ENCODE measurements around the gene NKX1-1.
A peak's percentile ranks its signal among the peaks of the same experiment; 100 is the strongest.

NKX1-1 gene

GRCh38 chr4:1413687-1414479 lies 7.6 kb upstream of the NKX1-1 start:
- TF ChIP-seq TAF1 (IDR thresholded peaks at IDR 0.05; ENCODE audit: borderline replicate concordance, insufficient read depth, low read length) (no peak), SIN3A (IDR thresholded peaks at IDR 0.05; ENCODE audit: borderline replicate concordance, insufficient read depth, low read length) (no peak), POLR2AphosphoS5 (IDR thresholded peaks at IDR 0.05; ENCODE audit: low read depth, low read length) (no peak), REST (IDR thresholded peaks at IDR 0.05; ENCODE audit: insufficient read depth in 1 of 2, low read depth in 2 of 2, low read length in 2 of 2) (no peak), FOXP2 (optimal IDR thresholded peaks at IDR 0.05; ENCODE audit: borderline replicate concordance, extremely low read depth, extremely low read length, insufficient read depth) (no peak)

- TF ChIP-seq SIN3A (IDR thresholded peaks at IDR 0.05; ENCODE audit: borderline replicate concordance, insufficient read depth, low read length), result no peak
- TF ChIP-seq TAF1 (IDR thresholded peaks at IDR 0.05; ENCODE audit: borderline replicate concordance, insufficient read depth, low read length), result no peak
- TF ChIP-seq POLR2AphosphoS5 (IDR thresholded peaks at IDR 0.05; ENCODE audit: low read depth, low read length), result no peak
- no peak for TF ChIP-seq REST (IDR thresholded peaks at IDR 0.05; ENCODE audit: insufficient read depth in 1 of 2, low read depth in 2 of 2, low read length in 2 of 2)
- no peak for TF ChIP-seq FOXP2 (optimal IDR thresholded peaks at IDR 0.05; ENCODE audit: borderline replicate concordance, extremely low read depth, extremely low read length, insufficient read depth)
Measured at GRCh38 chr4:1413204-1413663, 7.0 kb upstream of the NKX1-1 start.

GRCh38 chr4:1412376-1413203 lies 6.3 kb upstream of the NKX1-1 start:
- no peak for TF ChIP-seq FOXP2 (optimal IDR thresholded peaks at IDR 0.05; ENCODE audit: borderline replicate concordance, extremely low read depth, extremely low read length, insufficient read depth)
- TF ChIP-seq SIN3A (IDR thresholded peaks at IDR 0.05; ENCODE audit: borderline replicate concordance, insufficient read depth, low read length), result no peak
- no peak for TF ChIP-seq TAF1 (IDR thresholded peaks at IDR 0.05; ENCODE audit: borderline replicate concordance, insufficient read depth, low read length)
- no peak for TF ChIP-seq POLR2AphosphoS5 (IDR thresholded peaks at IDR 0.05; ENCODE audit: low read depth, low read length)
- TF ChIP-seq REST (IDR thresholded peaks at IDR 0.05; ENCODE audit: insufficient read depth in 1 of 2, low read depth in 2 of 2, low read length in 2 of 2), result no peak

- TF ChIP-seq FOXP2 (optimal IDR thresholded peaks at IDR 0.05; ENCODE audit: borderline replicate concordance, extremely low read depth, extremely low read length, insufficient read depth) (no peak), REST (IDR thresholded peaks at IDR 0.05; ENCODE audit: insufficient read depth in 1 of 2, low read depth in 2 of 2, low read length in 2 of 2) (peak in 1 of 2 experiments; percentile 2; a peak in 1 of 4 replicates), POLR2AphosphoS5 (IDR thresholded peaks at IDR 0.05; ENCODE audit: low read depth, low read length) (no peak), TAF1 (IDR thresholded peaks at IDR 0.05; ENCODE audit: borderline replicate concordance, insufficient read depth, low read length) (no peak), SIN3A (IDR thresholded peaks at IDR 0.05; ENCODE audit: borderline replicate concordance, insufficient read depth, low read length) (no peak)
Measured at GRCh38 chr4:1411436-1412375, 5.5 kb upstream of the NKX1-1 start.
